HCT116 (cell line): ENCODE results near the gene TMEM60.

Experiments
- CTCF ChIP-seq, 3 experiments: fragments of 200-600 bp in 1 of 3; sonication (generic) in 1 of 3; IDR thresholded peaks in 2 of 3; conservative IDR thresholded peaks in 1 of 3; 2 replicates each; pipeline ENCODE4 v1.5.1; 2012 to 2017; ENCODE audit warnings: low read depth in 2 of 3, low read length in 2 of 3, antibody characterized with exemption in 1 of 3, borderline replicate concordance in 1 of 3, control low read depth in 1 of 3, mild to moderate bottlenecking in 1 of 3, mixed read lengths in 1 of 3, mixed run types in 1 of 3, moderate library complexity in 1 of 3; ENCODE audit not compliant: insufficient read depth in 1 of 3
- EGR1 ChIP-seq: IDR thresholded peaks from 2 replicates; pipeline ENCODE4 v1.6.1; 2012; ENCODE audit warnings: low read depth
- EZH2 ChIP-seq: fragments of 200-600 bp; sonication (generic); IDR thresholded peaks from 2 replicates; pipeline ENCODE4 v1.6.1; 2017; ENCODE audit warnings: antibody characterized with exemption, mixed run types
- POLR2A ChIP-seq: IDR thresholded peaks from 2 replicates; pipeline ENCODE4 v1.7.0; 2011; ENCODE audit warnings: borderline replicate concordance; ENCODE audit not compliant: insufficient read depth, insufficient read length; ENCODE audit errors: extremely low read depth
- POLR2AphosphoS5 ChIP-seq: IDR thresholded peaks from 2 replicates; pipeline ENCODE4 v1.6.1; 2011; ENCODE audit warnings: mild to moderate bottlenecking, low read depth, low read length, moderate library complexity
- TCF7L2 ChIP-seq: IDR thresholded peaks from 2 replicates; pipeline ENCODE4 v1.7.0; 2011; ENCODE audit warnings: borderline replicate concordance, inconsistent platforms; ENCODE audit not compliant: insufficient read depth, insufficient read length; ENCODE audit errors: extremely low read depth
- ZNF274 ChIP-seq: fragments of 200-500 bp; sonication (Bioruptor generic); IDR thresholded peaks from 2 replicates; pipeline ENCODE4 v1.6.1; 2014; ENCODE audit warnings: mild to moderate bottlenecking, low read depth, low read length, inconsistent platforms

GRCh38 chr7:77831953-77832352 is 33.7 kb upstream of the TMEM60 start:
- TF ChIP-seq CTCF (IDR thresholded peaks at IDR 0.05 in 2 of 3, conservative IDR thresholded peaks at IDR 0.05 in 1 of 3; ENCODE audit: borderline replicate concordance in 1 of 3, insufficient read depth in 1 of 3, low read depth in 2 of 3, low read length in 2 of 3) (no peak), EZH2 (no peak), TCF7L2 (no peak), EGR1 (no peak), POLR2AphosphoS5 (no peak), POLR2A (no peak), ZNF274 (no peak)
